Measurements from ENCODE around the gene HM13.
A peak's percentile ranks its signal among the peaks of the same experiment; 100 is the strongest.
"Not testable (repeated sequence)": the region's sequence is repeated elsewhere in the genome, so short reads cannot be mapped to it uniquely, and the experiment has no call there.

Gene HM13

GRCh38 chr20:31605031-31605901 lies 91.0 kb downstream of the HM13 start, which contains the start of gene ID1:
TSS of gene ID1 (plus strand) at chr20:31605289. CDS start at chr20:31605388, 99 bp downstream.
- TF ChIP-seq, protein P1, sequence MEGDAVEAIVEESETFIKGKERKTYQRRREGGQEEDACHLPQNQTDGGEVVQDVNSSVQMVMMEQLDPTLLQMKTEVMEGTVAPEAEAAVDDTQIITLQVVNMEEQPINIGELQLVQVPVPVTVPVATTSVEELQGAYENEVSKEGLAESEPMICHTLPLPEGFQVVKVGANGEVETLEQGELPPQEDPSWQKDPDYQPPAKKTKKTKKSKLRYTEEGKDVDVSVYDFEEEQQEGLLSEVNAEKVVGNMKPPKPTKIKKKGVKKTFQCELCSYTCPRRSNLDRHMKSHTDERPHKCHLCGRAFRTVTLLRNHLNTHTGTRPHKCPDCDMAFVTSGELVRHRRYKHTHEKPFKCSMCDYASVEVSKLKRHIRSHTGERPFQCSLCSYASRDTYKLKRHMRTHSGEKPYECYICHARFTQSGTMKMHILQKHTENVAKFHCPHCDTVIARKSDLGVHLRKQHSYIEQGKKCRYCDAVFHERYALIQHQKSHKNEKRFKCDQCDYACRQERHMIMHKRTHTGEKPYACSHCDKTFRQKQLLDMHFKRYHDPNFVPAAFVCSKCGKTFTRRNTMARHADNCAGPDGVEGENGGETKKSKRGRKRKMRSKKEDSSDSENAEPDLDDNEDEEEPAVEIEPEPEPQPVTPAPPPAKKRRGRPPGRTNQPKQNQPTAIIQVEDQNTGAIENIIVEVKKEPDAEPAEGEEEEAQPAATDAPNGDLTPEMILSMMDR (IDR thresholded peaks at IDR 0.05; ENCODE audit: low read depth, low read length): no peak
- peak; percentile 96 to 98 for DNase-seq (ENCODE audit: low read depth in 2 of 2)
- H3K4me3 ChIP-seq (replicated peaks in 1 of 2; ENCODE audit: low read depth in 2 of 2, low read length in 2 of 2): peak within 1 kb of the TSS; percentile 82 to 91

DNA sequence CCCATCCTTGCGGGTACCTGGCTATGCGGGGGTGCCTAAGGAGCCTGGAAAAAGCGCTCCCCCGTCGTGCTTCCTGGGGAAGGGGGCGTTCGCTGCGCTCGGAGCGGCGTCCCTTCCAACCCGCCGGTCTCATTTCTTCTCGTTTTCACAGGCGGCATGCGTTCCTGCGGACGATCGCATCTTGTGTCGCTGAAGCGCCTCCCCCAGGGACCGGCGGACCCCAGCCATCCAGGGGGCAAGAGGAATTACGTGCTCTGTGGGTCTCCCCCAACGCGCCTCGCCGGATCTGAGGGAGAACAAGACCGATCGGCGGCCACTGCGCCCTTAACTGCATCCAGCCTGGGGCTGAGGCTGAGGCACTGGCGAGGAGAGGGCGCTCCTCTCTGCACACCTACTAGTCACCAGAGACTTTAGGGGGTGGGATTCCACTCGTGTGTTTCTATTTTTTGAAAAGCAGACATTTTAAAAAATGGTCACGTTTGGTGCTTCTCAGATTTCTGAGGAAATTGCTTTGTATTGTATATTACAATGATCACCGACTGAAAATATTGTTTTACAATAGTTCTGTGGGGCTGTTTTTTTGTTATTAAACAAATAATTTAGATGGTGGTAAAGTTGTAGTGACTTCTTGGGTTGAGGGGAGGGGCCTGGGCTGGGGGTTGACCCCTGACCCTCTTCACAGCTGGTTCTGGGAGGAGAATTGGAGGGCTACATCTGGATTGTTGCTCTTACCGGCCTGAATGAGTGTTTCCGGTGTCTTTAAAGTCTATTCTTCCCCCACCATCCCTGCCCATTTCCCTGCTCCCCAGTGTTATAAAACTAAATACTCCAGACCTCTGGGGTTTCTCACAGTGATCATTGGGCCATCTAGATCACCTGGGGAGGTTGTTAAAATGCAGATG lies 91.9 kb downstream of the HM13 start:
- H3K4me3 ChIP-seq (replicated peaks in 1 of 2; ENCODE audit: low read depth in 2 of 2, low read length in 2 of 2): peak overlapping the region; percentile 82 to 91
- TF ChIP-seq, protein P1 (IDR thresholded peaks at IDR 0.05; ENCODE audit: low read depth, low read length): no peak
- peak; percentile 32 to 34 for DNase-seq (ENCODE audit: low read depth in 2 of 2)

DNA sequence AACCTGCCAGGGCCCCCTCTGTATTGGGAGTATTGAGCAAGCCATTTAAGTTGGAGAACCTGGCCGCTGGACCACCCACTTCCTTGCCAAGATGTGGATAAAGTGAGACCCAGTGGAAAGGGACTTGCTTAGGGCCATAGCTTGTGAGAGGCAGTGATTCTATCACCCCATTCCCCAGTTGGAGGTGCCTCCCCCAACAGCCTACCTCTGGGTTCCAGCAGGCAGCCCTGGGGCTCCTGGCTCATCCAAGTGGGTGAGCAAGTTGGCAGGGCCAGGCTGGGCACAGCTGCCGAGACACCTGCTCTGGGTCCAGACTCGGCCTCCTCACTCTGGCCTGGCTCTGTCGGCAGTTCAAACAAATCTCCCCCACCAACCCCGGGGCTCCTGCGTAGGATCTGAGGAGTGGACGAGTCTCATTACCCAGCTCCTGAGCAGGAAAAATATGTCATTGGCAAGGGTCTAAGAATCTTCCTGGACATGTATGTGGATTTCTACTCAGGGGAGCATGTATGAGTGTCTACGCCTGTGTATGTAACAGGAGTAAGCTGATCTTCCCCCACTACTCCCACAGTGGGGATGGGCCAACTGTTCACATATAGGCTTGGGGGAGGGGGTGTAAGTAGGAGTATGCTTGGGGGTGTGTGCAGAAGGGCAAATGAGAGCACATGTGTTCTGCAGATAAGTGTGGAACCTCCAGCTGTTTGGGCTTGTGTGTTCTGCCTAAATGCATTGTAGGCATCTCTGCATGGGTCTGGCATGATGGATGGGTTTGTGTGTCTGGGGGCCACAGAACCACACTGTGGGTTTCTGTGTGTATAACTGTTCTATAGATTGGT lies 92.8 kb downstream of the HM13 start:
- peak overlapping the region; percentile 82 to 91 for H3K4me3 ChIP-seq (replicated peaks in 1 of 2; ENCODE audit: low read depth in 2 of 2, low read length in 2 of 2)
- TF ChIP-seq, protein P1 (IDR thresholded peaks at IDR 0.05; ENCODE audit: low read depth, low read length): no peak
- DNase-seq (ENCODE audit: low read depth in 2 of 2): peak; percentile 59 to 92

- TF ChIP-seq, protein P1 (IDR thresholded peaks at IDR 0.05; ENCODE audit: low read depth, low read length): no peak
- H3K4me3 ChIP-seq (replicated peaks in 1 of 2; ENCODE audit: low read depth in 2 of 2, low read length in 2 of 2): peak overlapping the region in 1 of 2 donors; percentile 82
- peak in 1 of 2 donors; percentile 54 for DNase-seq (ENCODE audit: low read depth in 2 of 2)
These were observed 93.5 kb downstream of the HM13 start for GRCh38 chr20:31607640-31608250.

DNA sequence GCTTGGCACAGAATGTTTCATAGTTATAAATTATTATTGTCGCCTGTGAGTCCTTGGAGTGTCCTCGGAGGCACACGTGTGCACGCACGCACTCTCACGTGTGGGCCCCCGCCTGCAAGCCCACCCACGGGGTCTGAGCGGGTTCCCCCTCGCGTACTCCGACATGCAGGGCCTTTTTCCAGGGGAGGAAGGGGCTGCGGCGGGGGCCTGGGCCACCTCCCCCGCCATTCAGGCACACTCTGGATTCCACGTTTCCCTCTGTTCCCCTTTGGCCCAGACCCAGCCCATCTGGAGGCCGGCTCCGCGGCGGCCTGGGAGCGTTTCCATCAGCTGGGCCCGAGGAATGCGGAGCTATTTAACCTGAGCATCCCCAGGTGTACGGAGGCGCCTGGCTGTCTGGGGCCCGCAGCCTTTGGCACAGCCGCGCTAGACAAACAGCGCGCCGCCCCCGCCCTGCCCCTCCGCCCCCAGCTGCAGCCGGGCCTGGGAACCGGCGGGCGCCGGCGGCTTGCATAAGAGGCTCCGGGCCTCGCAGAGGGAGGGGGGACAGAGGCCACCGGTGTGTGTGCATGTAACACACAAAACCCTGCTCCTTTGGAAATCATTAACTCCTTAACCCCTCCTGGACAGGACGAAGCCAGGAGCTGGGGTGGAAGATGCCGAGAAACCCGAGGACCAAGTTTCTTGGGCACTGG lies 94.2 kb downstream of the HM13 start:
- DNase-seq (ENCODE audit: low read depth in 2 of 2): peak; percentile 66 to 85

GRCh38 chr20:31612271-31612640 lies 98.0 kb downstream of the HM13 start:
- not testable (repeated sequence) for DNase-seq (ENCODE audit: low read depth in 2 of 2); H3K4me3 ChIP-seq (replicated peaks in 1 of 2; ENCODE audit: low read depth in 2 of 2, low read length in 2 of 2)

More for the DNA sequence above, 94.2 kb downstream of the HM13 start:
- TF ChIP-seq, protein P1 (IDR thresholded peaks at IDR 0.05; ENCODE audit: low read depth, low read length): no peak
- peak overlapping the region; percentile 5 to 18 for H3K4me3 ChIP-seq (replicated peaks in 1 of 2; ENCODE audit: low read depth in 2 of 2, low read length in 2 of 2)

Data from cardiac fibroblast (primary cell).